Mesenchymal stem cell (in vitro differentiated cells and primary cell): ENCODE results near the gene RNF40.

ENCODE experiments used
- DNase-seq: peaks from one replicate; pipeline ENCODE4 v3.0.0-alpha.2; 2013
- H2AFZ ChIP-seq: one replicate; pipeline ENCODE4 v1.6.1; 2013; ENCODE audit warnings: low read depth, mild to moderate bottlenecking, control low read depth, inconsistent platforms, low read length, moderate library complexity
- H2AK5ac ChIP-seq: 2 replicates; pipeline ENCODE4 v1.6.1; 2013; ENCODE audit warnings: low read length, moderate library complexity, mild to moderate bottlenecking, inconsistent platforms; ENCODE audit not compliant: severe bottlenecking
- H2BK120ac ChIP-seq: one replicate; pipeline ENCODE4 v1.6.1; 2013; ENCODE audit warnings: low read depth, mild to moderate bottlenecking, inconsistent platforms, low read length, moderate library complexity
- H2BK12ac ChIP-seq, 2 experiments: one replicate each; pipeline ENCODE4 v1.6.1; 2013; ENCODE audit warnings: inconsistent platforms in 2 of 2, low read length in 2 of 2, mild to moderate bottlenecking in 2 of 2, moderate library complexity in 2 of 2, control low read depth in 1 of 2
- H2BK15ac ChIP-seq: one replicate; pipeline ENCODE4 v1.6.1; 2013; ENCODE audit warnings: mild to moderate bottlenecking, low read depth, inconsistent platforms; ENCODE audit not compliant: poor library complexity, severe bottlenecking
- H2BK5ac ChIP-seq: 2 replicates; pipeline ENCODE4 v1.6.1; 2013; ENCODE audit warnings: low read depth, mild to moderate bottlenecking, low read length, control low read depth, inconsistent platforms; ENCODE audit not compliant: poor library complexity, severe bottlenecking
- H3K14ac ChIP-seq, 2 experiments: one replicate each; pipeline ENCODE4 v1.6.1; 2013; ENCODE audit warnings: inconsistent platforms in 2 of 2, low read length in 2 of 2, control low read depth in 1 of 2, mild to moderate bottlenecking in 1 of 2, moderate library complexity in 1 of 2
- H3K18ac ChIP-seq, 2 experiments: one replicate each; pipeline ENCODE4 v1.6.1; 2013; ENCODE audit warnings: inconsistent platforms in 2 of 2, low read length in 2 of 2, control low read depth in 1 of 2, low read depth in 1 of 2, mild to moderate bottlenecking in 1 of 2
- H3K23ac ChIP-seq, 2 experiments: one replicate each; pipeline ENCODE4 v1.6.1; 2013; ENCODE audit warnings: inconsistent platforms in 2 of 2, low read length in 2 of 2, mild to moderate bottlenecking in 2 of 2, moderate library complexity in 2 of 2, control low read depth in 1 of 2
- H3K27ac ChIP-seq: 2 replicates; pipeline ENCODE4 v1.5.1; 2013; ENCODE audit warnings: mild to moderate bottlenecking, moderate library complexity, low read length, control low read depth, inconsistent platforms; ENCODE audit not compliant: poor library complexity, severe bottlenecking
- H3K27me3 ChIP-seq, 2 experiments: 2 replicates each; pipeline versions ENCODE4 v1.6.1 to v1.7.0; 2013; ENCODE audit warnings: low read length in 2 of 2, mild to moderate bottlenecking in 2 of 2, moderate library complexity in 2 of 2, control low read depth in 1 of 2, inconsistent platforms in 1 of 2; ENCODE audit not compliant: control insufficient read depth in 1 of 2, insufficient read depth in 1 of 2
- H3K36me3 ChIP-seq, 2 experiments: 2 replicates each; pipeline versions ENCODE4 v1.6.1 to v1.7.0; 2013; ENCODE audit warnings: low read length in 2 of 2, control low read depth in 1 of 2, inconsistent platforms in 1 of 2, low read depth in 1 of 2, mild to moderate bottlenecking in 1 of 2; ENCODE audit not compliant: insufficient read depth in 2 of 2, control insufficient read depth in 1 of 2
- H3K4ac ChIP-seq, 2 experiments: one replicate each; pipeline ENCODE4 v1.6.1; 2013; ENCODE audit warnings: inconsistent platforms in 2 of 2, low read length in 2 of 2, mild to moderate bottlenecking in 2 of 2, moderate library complexity in 2 of 2, control low read depth in 1 of 2, low read depth in 1 of 2
- H3K4me1 ChIP-seq: 2 replicates; pipeline ENCODE4 v1.6.1; 2013; ENCODE audit warnings: low read depth, low read length, control low read depth; ENCODE audit not compliant: control insufficient read depth, insufficient read depth
- H3K4me2 ChIP-seq: 2 replicates; pipeline ENCODE4 v1.6.1; 2013; ENCODE audit warnings: low read length, mild to moderate bottlenecking, inconsistent platforms; ENCODE audit not compliant: poor library complexity, severe bottlenecking
- H3K4me3 ChIP-seq, 2 experiments: 2 replicates each; pipeline versions ENCODE4 v1.5.1 to v1.7.0; 2013; ENCODE audit warnings: low read length in 2 of 2, mild to moderate bottlenecking in 2 of 2, control low read depth in 1 of 2, low read depth in 1 of 2; ENCODE audit not compliant: insufficient read depth in 1 of 2
- H3K79me1 ChIP-seq: replicated peaks from 2 replicates; pipeline ENCODE4 v1.6.1; 2013; ENCODE audit warnings: mild to moderate bottlenecking, control low read depth, low read length, inconsistent platforms; ENCODE audit not compliant: poor library complexity, severe bottlenecking
- H3K9ac ChIP-seq: 2 replicates; pipeline ENCODE4 v1.7.0; 2013; ENCODE audit warnings: mild to moderate bottlenecking, low read length, moderate library complexity
- H3K9me3 ChIP-seq: 2 replicates; pipeline ENCODE4 v1.7.0; 2013; ENCODE audit warnings: mild to moderate bottlenecking, low read length; ENCODE audit not compliant: control insufficient read depth
- H4K8ac ChIP-seq: one replicate; pipeline ENCODE4 v1.6.1; 2013; ENCODE audit warnings: inconsistent platforms, mild to moderate bottlenecking, low read length, moderate library complexity
- H4K91ac ChIP-seq: one replicate; pipeline ENCODE4 v1.6.1; 2013; ENCODE audit warnings: mild to moderate bottlenecking, low read length, inconsistent platforms
- WGBS: methylation state at CpG from one replicate; pipeline ENCODE4 v1.1.7; 2013; ENCODE audit warnings: mixed read lengths; 5-methylcytosine and 5-hydroxymethylcytosine counted together

Gene RNF40

DNA sequence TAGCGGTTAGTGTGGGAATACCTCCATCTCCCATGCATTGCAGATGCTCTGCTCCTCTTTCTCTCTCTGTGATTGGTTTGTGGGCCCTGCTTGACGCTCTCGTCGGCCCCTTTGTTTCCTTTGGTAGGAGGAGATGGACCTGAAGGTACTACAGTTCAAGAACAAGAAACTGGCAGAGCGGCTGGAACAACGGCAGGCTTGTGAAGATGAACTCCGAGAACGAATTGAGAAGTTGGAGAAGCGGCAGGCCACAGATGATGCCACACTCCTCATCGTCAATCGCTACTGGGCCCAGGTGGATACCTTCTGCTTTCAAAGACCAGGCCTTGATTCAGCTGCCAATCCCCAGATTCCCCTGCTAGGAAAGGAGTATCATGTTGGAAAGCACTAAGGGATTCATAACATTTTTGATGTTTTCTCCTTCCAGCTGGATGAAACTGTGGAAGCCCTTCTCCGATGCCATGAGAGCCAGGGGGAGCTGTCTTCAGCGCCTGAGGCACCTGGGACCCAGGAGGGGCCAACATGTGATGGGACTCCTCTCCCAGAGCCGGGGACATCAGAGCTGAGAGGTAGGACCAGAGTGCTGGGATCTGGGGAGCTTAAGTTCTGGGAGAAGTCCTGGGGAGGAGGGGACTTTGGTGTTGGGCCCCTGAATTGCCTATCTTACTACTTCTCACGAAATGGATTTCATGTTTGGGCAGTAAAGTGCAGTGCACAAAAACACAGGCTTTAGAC is 1.0 kb downstream of the RNF40 start:
- Histone ChIP-seq H2BK12ac (no peak overlapping the region), H3K36me3 (peaks cover 58 to 65% of the 10 kb centered on the region in 2 experiments), H4K8ac (no peak overlapping the region), H3K79me1 (peaks cover 45% of the 10 kb centered on the region), H3K27ac (no peak overlapping the region), H3K4me3 (peak overlapping the region; percentile 87 to 93), H3K9me3 (no peaks in the 10 kb centered on the region), H3K9ac (peak overlapping the region; percentile 96), H2BK15ac (no peak overlapping the region), H3K18ac (no peak overlapping the region), H2AFZ (no peak overlapping the region), H2BK120ac (no peak overlapping the region), H3K14ac (no peak overlapping the region), H3K4ac (no peak overlapping the region), H3K27me3 (no peaks in the 10 kb centered on the region), H2AK5ac (no peak overlapping the region), H2BK5ac (no peak overlapping the region), H3K23ac (no peak overlapping the region), H3K4me2 (peak overlapping the region; percentile 85), H4K91ac (no peak overlapping the region), H3K4me1 (peaks cover 10% of the 10 kb centered on the region)
- 82% methylated on average over 14 of the region's 15 CpGs for WGBS
- DNase-seq = no peak

GRCh38 chr16:30764086-30764485 is 2.0 kb downstream of the RNF40 start:
- H3K4me1 ChIP-seq = peaks cover 10% of the 10 kb centered on the region
- H4K8ac ChIP-seq = no peak overlapping the region
- H3K36me3 ChIP-seq = peaks cover 62 to 71% of the 10 kb centered on the region in 2 experiments
- H2BK5ac ChIP-seq = no peak overlapping the region
- no peak overlapping the region for H3K27ac ChIP-seq
- H3K9me3 ChIP-seq = no peaks in the 10 kb centered on the region
- no peak overlapping the region for H3K18ac ChIP-seq
- no peak overlapping the region for H2AFZ ChIP-seq
- no peak overlapping the region for H2BK12ac ChIP-seq
- no peak overlapping the region for H3K4ac ChIP-seq
- no peak overlapping the region for H3K14ac ChIP-seq
- H4K91ac ChIP-seq = peak overlapping the region; percentile 11
- no peak overlapping the region for H2BK15ac ChIP-seq
- H3K27me3 ChIP-seq = no peaks in the 10 kb centered on the region
- peaks cover 51% of the 10 kb centered on the region for H3K79me1 ChIP-seq
- no peak for DNase-seq
- no peak overlapping the region for H3K4me2 ChIP-seq
- H2BK120ac ChIP-seq = no peak overlapping the region
- H3K9ac ChIP-seq = peak overlapping the region; percentile 96
- peak overlapping the region in 1 of 2 experiments; percentile 93 for H3K4me3 ChIP-seq
- WGBS = 97% methylated on average over 8 of the region's 11 CpGs
- no peak overlapping the region for H2AK5ac ChIP-seq
- H3K23ac ChIP-seq = no peak overlapping the region

GRCh38 chr16:30764816-30765465 is 2.8 kb downstream of the RNF40 start:
- Histone ChIP-seq H2AFZ (no peak overlapping the region), H3K23ac (no peak overlapping the region), H3K14ac (no peak overlapping the region), H3K4ac (no peak overlapping the region), H3K36me3 (peaks cover 65 to 71% of the 10 kb centered on the region in 2 experiments), H3K4me3 (no peak overlapping the region), H2BK5ac (no peak overlapping the region), H3K27me3 (no peaks in the 10 kb centered on the region), H3K9me3 (no peaks in the 10 kb centered on the region), H3K4me1 (peaks cover 10% of the 10 kb centered on the region), H2BK120ac (no peak overlapping the region), H3K9ac (no peak overlapping the region), H3K4me2 (no peak overlapping the region), H2BK15ac (no peak overlapping the region), H3K27ac (no peak overlapping the region), H3K18ac (no peak overlapping the region), H2BK12ac (no peak overlapping the region), H3K79me1 (peaks cover 54% of the 10 kb centered on the region), H4K8ac (no peak overlapping the region), H4K91ac (no peak overlapping the region), H2AK5ac (no peak overlapping the region)
- 98% methylated on average over 10 of the region's 12 CpGs for WGBS
- DNase-seq = no peak

DNA sequence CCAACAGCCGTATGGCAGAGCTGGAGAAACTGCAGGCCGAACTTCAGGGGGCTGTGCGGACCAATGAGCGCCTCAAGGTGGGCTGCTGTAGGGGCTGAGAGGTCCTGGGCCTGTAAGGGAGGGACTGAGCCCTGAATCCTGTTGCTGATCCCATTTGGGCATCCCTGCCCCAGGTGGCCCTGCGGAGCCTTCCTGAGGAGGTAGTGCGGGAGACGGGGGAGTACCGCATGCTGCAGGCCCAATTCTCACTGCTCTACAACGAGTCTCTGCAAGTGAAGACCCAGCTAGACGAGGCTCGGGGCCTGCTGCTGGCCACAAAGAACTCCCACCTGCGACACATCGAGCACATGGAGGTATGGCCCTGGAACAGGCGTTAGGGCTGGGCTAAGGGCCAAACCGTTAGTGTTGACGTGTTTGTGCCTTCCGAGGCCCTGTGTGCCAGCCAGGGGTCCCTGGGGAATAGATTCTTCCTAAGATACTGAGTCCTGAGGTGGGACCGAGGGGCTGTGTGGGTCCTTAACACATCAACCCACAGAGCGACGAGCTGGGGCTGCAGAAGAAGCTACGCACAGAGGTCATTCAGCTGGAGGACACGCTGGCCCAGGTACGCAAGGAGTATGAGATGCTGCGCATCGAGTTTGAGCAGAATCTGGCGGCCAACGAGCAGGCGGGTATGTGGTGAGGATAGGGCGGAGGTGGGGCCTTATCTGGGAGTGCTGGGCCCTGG is 4.2 kb downstream of the RNF40 start:
- no peak for DNase-seq
- no peak overlapping the region for H3K4me2 ChIP-seq
- H2BK5ac ChIP-seq = no peak overlapping the region
- 96% methylated on average over 29 of the region's 29 CpGs for WGBS
- no peak overlapping the region for H2BK15ac ChIP-seq
- H3K4ac ChIP-seq = no peak overlapping the region
- no peak overlapping the region for H2BK120ac ChIP-seq
- no peaks in the 10 kb centered on the region for H3K9me3 ChIP-seq
- no peak overlapping the region for H2AFZ ChIP-seq
- no peak overlapping the region for H4K91ac ChIP-seq
- H3K27ac ChIP-seq = no peak overlapping the region
- no peak overlapping the region for H2AK5ac ChIP-seq
- H3K14ac ChIP-seq = no peak overlapping the region
- no peak overlapping the region for H2BK12ac ChIP-seq
- H3K9ac ChIP-seq = no peak overlapping the region
- no peak overlapping the region for H4K8ac ChIP-seq
- H3K18ac ChIP-seq = no peak overlapping the region
- peaks cover 49% of the 10 kb centered on the region for H3K79me1 ChIP-seq
- no peak overlapping the region for H3K4me3 ChIP-seq
- no peak overlapping the region for H3K23ac ChIP-seq
- peaks cover 73 to 84% of the 10 kb centered on the region in 2 experiments for H3K36me3 ChIP-seq
- no peaks in the 10 kb centered on the region for H3K27me3 ChIP-seq
- H3K4me1 ChIP-seq = peaks cover 10% of the 10 kb centered on the region
